ENCODE data around the gene KLHL15.

Gene KLHL15

GRCh38 chrX:23944234-23944633, 82.8 kb downstream of the KLHL15 start:
- no peak for DNase-seq

- no peak for DNase-seq
Measured at GRCh38 chrX:23939203-23939602, 87.8 kb downstream of the KLHL15 start.

- no peak for DNase-seq
Measured at GRCh38 chrX:23938690-23939089, 88.3 kb downstream of the KLHL15 start.

DNA sequence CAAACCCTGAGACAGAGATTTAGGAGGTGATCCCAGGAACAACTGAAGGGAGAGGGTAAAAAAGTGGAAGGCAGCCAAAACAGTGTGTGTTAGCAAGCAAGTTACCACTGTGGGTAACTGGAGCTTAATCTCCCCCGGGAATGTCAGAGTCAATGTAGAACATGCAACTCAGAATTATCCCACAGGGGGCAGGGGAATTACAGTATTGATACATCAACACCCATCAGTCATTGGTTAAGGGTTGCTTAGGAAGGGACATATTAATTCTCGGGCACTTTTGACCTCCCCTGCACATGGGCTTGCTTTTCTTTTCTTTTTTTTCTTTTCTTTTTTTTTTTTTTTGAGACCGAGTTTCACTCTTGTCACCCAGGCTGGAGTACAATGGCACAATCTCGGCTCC, 89.9 kb downstream of the KLHL15 start:
- peak; percentile 67 for DNase-seq

DNA sequence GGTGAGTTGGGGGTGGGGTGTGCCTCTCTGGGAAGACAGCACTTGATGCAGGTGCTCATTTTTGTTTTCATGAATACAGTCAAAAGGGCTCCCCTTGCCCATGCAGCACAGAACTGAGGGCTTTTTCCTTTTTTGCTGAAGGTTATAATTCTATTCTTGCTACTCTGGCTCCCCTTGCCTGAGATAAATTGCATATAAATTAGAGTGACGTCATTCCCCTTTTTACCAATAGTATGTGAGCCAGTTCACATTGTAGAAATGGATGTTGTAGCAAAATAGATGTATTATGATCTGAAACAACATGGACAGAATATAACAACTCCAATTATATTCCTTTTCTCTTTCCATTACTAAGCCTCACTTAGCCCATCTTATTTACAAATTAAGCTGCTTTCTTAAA, 90.8 kb downstream of the KLHL15 start:
- DNase-seq, result no peak

DNA sequence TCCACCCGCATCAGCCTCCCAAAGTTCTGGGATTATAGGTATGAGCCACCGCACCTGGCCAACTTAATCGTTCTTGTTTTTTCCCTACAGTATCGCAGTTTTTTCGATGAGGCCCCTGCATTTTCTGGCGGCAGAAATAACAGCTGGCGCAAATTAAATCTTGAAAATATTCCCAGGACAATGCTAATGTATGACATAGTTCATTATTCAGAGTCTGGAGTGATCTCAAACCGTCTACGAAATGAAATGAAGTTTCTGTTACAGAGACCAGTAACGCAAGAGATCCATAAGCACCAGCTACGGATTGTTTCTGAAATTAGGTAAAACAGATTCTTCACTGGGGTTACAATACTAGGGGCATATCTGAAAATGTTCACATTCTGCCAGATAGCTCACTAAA, 91.9 kb downstream of the KLHL15 start:
- no peak for DNase-seq
